GM12892 (cell line): ENCODE results near the gene MSANTD1.

ENCODE experiments used
- DNase-seq: peaks from one replicate; pipeline ENCODE4 v3.0.0; 2011; ENCODE audit not compliant: insufficient read length
- FAIRE-seq: peaks from 2 replicates; lab custom pipeline; 2011; peaks lifted over from hg19 to GRCh38; lab: Jason Lieb, UNC
- POLR2A ChIP-seq: IDR thresholded peaks from 2 replicates; pipeline ENCODE4 v1.6.1; 2011; ENCODE audit warnings: low read depth, low read length, control low read depth
- POLR2AphosphoS5 ChIP-seq: IDR thresholded peaks from 2 replicates; pipeline ENCODE4 v1.6.1; 2011; ENCODE audit warnings: low read depth, low read length, control low read depth
- TAF1 ChIP-seq: IDR thresholded peaks from 2 replicates; pipeline ENCODE4 v1.6.1; 2011; ENCODE audit warnings: low read depth, mild to moderate bottlenecking, control low read depth, low read length, borderline replicate concordance

MSANTD1 gene

GRCh38 chr4:3301450-3302172 is 52.7 kb downstream of the MSANTD1 start:
- FAIRE-seq (no peak), DNase-seq (no peak)
- TF ChIP-seq POLR2AphosphoS5 (no peak), POLR2A (no peak), TAF1 (no peak)

- no peak for FAIRE-seq
- peak; percentile 41 for DNase-seq
- TF ChIP-seq POLR2AphosphoS5 (no peak), POLR2A (no peak), TAF1 (no peak)
These were observed 53.3 kb downstream of the MSANTD1 start for GRCh38 chr4:3302173-3302785.

GRCh38 chr4:3302786-3303564 is 54.0 kb downstream of the MSANTD1 start:
- TF ChIP-seq POLR2A (no peak), TAF1 (no peak), POLR2AphosphoS5 (no peak)
- no peak for DNase-seq
- FAIRE-seq, result no peak

- no peak for FAIRE-seq
- no peak for DNase-seq
- TF ChIP-seq POLR2A (no peak), POLR2AphosphoS5 (no peak), TAF1 (no peak)
These were observed 54.5 kb downstream of the MSANTD1 start for GRCh38 chr4:3303565-3303824.

GRCh38 chr4:3303923-3304710 is 55.2 kb downstream of the MSANTD1 start:
- no peak for DNase-seq
- no peak for FAIRE-seq
- no peak for TF ChIP-seq POLR2AphosphoS5
- TF ChIP-seq POLR2A, result no peak
- no peak for TF ChIP-seq TAF1

- no peak for TF ChIP-seq TAF1
- DNase-seq (no peak), FAIRE-seq (no peak)
These were observed 56.1 kb downstream of the MSANTD1 start for GRCh38 chr4:3304831-3305609.

GRCh38 chr4:3305610-3306371 is 56.8 kb downstream of the MSANTD1 start:
- no peak for DNase-seq
- TF ChIP-seq TAF1, result no peak
- no peak for TF ChIP-seq POLR2A
- TF ChIP-seq POLR2AphosphoS5, result no peak
- FAIRE-seq, result no peak
